ENCODE results near the gene C4BPB. TPM values are rescaled to one million over a fixed set of nuclear protein-coding genes. Genes with fewer than 3 reads are reported as not detected.

The C4BPB gene
- total RNA-seq, 1 donor from 2014 or later, result 2.6 TPM

GRCh38 chr1:207059881-207060280, 28.8 kb upstream of the C4BPB start:
- DNase-seq (ENCODE audit: low spot score), result no peak

GRCh38 chr1:207060596-207060995, 28.1 kb upstream of the C4BPB start:
- no peak for DNase-seq (ENCODE audit: low spot score)

DNA sequence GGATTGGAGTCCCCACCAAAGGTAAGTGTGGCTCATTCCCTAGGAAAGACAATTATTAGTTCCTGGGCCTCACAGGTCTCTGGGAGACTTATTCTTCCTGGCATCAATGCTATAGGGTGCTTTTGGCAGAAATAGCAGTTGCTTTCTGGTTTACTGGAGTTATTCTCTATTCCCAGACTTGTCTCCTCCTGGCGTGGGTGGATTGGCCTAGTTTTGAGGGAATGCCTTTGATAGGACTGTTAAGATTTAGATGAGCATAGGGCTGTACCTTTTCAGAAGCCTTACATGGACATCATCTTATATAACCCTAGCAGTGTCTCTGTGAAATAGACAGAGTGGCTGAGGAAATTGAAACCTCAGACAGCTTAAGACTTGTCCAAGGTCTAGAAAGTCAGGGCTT, 26.6 kb upstream of the C4BPB start:
- DNase-seq (ENCODE audit: low spot score), result no peak

DNA sequence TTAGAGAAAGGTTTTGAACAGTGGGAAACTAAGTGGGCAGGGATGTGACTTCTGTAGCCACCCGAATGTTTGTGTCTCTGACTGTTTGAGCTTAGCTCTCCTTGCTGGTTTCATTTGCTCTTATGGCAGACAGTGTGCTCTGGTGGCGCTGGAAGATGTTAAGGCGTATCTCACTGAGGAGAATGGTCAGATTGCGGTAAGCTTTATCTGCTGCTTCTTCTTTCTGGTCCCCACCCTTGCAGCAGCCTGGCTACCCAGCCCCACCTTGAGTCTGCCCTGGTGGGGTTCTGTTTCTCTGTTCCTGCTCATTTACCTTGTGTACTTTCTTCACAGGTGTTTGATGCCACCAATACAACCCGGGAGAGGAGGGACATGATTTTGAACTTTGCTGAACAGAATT, 25.6 kb upstream of the C4BPB start:
- DNase-seq (ENCODE audit: low spot score), result no peak

- no peak for DNase-seq (ENCODE audit: low spot score)
Observed at GRCh38 chr1:207064561-207064960, 24.1 kb upstream of the C4BPB start.

GRCh38 chr1:207067185-207067584, 21.5 kb upstream of the C4BPB start:
- no peak for DNase-seq (ENCODE audit: low spot score)

DNA sequence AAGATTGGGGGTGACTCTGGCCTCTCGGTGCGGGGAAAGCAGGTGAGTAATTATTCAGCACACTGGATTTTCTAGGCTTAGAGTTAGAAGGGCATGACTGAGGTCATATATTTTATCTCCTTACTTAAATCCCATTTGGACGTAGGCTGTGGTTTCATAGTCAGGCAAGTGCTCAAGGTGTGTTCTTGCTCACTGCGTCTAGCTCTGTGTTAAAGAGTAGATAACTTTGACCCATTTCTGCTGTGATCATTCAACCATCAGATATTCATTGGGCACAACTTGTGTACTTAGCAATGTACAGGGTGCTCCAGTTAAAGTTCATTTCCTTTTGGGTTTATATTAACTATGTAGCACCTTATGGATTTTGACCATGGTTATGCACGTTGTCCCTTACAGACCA, 21.0 kb upstream of the C4BPB start:
- no peak for DNase-seq (ENCODE audit: low spot score)

DNA sequence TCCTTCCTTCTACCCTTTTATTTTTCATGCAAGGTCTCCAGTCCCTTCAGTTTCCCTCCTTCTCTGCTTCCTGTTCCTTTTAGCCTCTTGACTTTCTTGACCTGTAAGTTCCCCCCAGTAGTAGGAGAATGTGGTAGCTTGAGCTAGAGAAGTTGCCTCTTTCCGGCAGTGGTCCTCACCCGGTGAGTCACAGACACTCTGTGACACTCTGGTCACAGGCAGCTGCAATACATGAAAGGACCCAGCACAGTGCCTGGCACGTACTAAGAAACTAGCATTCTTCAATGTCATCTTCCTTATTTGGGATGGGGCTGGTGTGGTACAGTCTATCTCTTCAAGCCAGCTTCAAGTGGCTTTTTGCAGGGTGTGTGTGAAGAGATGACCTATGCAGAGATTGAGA, 19.6 kb upstream of the C4BPB start:
- no peak for DNase-seq (ENCODE audit: low spot score)

DNA sequence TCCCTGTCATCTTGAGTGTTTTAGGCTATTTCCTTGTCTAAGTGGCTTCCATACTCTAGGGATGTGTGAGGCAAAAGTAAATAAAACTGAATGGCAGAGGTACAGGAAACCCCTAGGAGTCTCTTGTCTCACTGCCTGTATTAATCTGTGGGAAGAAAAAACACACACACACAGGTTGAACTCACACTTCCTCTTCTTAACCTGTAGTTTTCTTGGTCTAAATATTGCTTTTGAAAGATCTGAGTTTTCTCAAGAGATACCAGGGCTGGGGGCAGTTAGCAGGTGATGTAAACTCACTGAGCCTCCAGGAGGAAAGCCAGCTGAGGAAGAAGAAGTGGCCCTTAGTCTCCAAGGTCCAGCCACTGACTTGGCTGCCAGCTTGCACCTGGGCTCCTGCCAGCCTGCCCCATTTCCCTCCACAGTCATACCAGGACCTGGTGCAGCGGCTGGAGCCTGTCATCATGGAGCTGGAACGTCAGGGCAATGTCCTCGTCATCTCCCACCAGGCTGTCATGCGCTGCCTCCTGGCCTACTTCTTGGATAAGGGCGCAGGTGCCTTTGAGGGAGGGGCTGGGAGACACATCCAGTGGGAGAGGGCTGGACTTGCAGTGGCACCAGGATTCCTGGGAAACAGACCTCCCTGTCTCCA, 18.7 kb upstream of the C4BPB start:
- DNase-seq (ENCODE audit: low spot score), result no peak

DNA sequence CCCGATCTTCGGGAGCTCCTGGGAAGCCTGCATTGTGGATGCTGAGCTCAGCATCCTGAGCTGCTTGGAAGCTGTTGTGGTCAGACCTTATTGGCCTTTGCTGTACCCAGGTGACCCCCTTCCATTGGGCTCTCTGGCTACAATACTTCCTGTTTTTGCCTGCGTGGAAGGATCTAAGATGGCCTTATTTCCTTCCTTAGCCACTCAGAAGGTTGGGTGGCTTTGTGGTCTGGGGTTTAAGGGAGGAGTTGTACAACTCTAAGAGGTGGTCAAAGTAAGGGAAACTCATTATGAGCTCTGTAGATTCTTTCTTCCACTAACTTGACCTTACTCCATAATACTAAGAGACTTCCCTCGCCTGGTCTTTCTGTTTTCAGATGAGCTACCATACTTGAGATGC, 17.8 kb upstream of the C4BPB start:
- DNase-seq (ENCODE audit: low spot score), result no peak

DNA sequence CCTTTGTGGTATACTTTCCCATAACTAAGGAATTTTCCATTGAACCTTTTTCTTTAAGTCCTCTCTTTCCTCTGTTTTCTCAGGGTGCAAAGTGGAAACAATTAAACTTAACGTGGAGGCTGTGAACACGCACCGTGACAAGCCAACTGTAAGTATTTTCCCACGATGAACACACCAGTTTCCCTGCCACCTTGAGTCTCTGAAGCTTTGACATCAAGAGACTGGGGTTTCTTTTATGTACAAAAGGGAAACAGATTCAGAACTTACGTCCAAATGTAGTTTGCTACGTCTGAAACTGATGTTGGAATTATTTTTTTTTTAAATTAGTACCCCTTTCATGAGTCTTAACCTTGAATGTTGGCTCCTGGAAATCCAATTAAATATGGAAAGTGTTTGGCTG, 17.2 kb upstream of the C4BPB start:
- DNase-seq (ENCODE audit: low spot score), result no peak

- DNase-seq (ENCODE audit: low spot score), result no peak
Observed at GRCh38 chr1:207072233-207072632, 16.4 kb upstream of the C4BPB start.

DNA sequence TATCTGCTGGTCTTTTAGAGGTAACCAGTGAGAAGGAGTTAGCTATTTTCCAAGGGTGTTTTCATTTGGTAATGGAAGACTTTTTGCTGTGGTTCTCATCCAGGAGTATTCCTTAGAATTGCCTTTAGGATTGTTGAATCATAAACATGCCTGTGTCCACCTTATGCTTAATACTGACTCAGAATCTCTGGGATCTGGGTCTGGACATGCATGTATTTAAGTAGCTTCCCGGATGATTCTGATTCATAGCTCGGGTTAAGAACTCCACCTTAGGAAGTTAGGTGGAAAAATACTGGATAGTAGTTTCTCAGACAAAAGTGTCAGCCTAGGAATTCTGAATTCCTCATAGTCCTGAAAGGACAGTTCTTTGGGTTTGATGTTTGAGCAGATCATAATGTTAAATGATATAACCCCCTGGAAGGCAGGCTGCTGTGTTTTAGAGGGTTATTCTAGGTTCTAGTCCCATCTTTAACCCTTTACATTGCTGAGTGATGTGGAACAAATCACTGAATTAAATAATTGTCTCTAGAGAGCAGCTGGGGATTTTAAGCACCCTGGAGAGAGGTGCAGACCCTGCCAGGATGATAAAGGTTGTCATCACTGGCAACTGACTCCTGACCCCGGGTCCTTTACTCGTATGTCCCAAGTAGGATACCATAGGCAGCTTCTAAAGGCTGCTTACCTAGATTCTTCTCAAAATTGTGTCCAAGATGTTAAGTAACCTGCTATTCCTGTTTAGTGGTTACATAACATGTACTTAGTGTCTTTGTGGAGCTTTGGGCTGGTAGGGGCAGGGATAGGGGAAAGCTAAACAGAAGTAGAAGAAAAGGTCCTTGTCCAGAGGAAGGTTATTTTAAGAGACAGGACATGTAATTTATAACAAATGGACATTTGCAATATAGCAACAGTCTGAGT, 14.5 kb upstream of the C4BPB start:
- DNase-seq (ENCODE audit: low spot score), result no peak

GRCh38 chr1:207076181-207076955, 12.3 kb upstream of the C4BPB start:
- no peak for DNase-seq (ENCODE audit: low spot score)

- no peak for DNase-seq (ENCODE audit: low spot score)
Observed at GRCh38 chr1:207077012-207077411, 11.6 kb upstream of the C4BPB start.

DNA sequence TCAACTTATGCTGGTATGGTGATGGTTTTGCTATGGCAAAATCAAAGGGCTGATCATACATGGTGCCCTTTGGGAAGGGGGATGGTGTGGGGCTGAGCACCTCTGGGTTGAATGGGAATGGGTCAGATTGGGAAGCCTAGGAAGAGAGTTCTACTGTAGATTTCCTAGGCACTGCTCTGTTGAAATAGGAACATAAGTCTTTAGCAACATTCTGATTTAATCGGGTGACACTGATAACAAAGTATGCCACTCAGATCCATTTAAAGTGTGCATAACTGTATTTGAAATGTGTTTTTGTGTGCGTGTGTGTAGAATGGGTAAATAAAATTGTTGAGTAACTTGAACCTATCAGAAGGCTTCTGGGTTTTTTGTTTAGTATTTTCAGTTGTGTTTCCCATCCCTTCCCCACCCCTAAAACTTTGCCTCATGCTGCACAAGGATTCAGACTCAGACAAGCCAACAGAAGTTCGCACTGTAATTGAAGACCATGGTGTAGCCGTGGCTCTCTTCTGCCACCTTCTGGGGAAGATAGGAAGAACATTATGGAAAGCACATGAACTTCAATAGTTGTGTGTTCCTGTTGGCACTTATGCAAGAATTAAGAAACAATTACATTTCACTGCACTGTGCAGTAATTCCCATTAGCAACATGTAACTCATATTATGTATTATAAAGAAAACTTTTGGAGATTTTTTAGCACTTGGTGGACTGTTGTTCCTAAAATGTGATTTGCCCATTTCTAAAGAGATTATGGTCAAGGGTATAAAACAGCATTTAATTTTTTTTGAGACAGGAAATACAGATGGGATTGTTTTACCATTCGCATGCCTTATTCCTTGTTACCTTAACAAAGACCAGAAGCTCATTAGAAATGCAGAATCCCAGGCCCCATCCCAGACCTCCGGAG, 10.9 kb upstream of the C4BPB start:
- no peak for DNase-seq (ENCODE audit: low spot score)

DNA sequence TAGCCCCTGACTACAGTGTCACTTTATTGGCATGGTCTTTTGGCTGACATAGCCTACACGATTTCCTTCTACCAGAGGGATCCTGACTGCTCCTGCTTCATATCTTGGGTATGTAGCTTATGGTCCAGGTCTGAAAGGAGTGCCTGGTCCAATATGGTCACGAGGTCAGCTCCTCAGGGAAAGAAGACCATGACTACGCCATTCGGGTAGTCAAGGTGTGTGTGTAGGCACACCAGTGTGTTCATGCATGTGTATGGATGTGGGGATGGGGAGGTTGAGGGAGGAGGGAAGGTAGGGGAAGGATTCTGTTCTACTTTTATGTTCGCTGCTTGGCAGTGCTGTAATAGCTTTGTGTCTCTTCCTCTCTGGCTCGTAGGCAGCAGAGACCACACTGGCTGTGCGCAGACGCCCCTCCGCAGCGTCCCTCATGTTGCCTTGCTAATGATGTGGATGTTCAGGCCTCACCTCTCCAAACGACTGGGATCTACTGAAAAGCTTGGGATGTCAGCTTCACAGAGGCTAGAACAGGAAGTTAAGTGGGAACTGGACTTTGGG, 10.0 kb upstream of the C4BPB start:
- no peak for DNase-seq (ENCODE audit: low spot score)

- DNase-seq (ENCODE audit: low spot score), result no peak
Observed at GRCh38 chr1:207079706-207080241, 8.9 kb upstream of the C4BPB start.

- no peak for DNase-seq (ENCODE audit: low spot score)
Observed at GRCh38 chr1:207081088-207081487, 7.6 kb upstream of the C4BPB start.

DNA sequence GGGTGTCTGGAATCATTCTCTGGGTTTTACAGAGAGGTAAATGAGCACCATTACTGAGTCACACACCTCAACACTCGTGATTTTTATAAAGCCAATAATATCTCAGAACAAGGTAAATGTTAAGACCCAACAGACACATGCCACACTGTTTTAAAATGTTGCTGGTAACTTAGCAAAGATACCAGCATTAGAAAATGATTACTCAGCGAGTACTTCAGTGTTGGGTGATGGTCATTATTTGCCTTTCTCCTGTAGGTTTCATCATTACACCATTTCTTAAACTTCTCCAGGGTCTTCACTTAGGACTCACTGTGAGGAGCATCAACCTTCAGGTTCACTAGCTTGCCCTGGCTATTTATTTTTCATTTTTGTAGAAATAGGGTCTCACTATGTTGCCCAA, 6.9 kb upstream of the C4BPB start:
- no peak for DNase-seq (ENCODE audit: low spot score)
